Measurements from ENCODE around the gene MYO7B.
"Not testable (repeated sequence)": the region's sequence is repeated elsewhere in the genome, so short reads cannot be mapped to it uniquely, and the experiment has no call there.

Gene MYO7B

GRCh38 chr2:127512362-127512761 is 23.1 kb upstream of the MYO7B start:
- Mint-ChIP-seq H3K36me3 (ENCODE audit: low read depth) (peaks cover 60% of the 10 kb centered on the region), H3K9me3 (no peaks in the 10 kb centered on the region), H3K4me1 (ENCODE audit: low read depth) (peaks cover 47% of the 10 kb centered on the region), H3K27ac (no peak overlapping the region), H3K27me3 (no peaks in the 10 kb centered on the region), H3K4me3 (no peak overlapping the region)
- intact Hi-C loops (cut with micrococcal nuclease): no loop called here

DNA sequence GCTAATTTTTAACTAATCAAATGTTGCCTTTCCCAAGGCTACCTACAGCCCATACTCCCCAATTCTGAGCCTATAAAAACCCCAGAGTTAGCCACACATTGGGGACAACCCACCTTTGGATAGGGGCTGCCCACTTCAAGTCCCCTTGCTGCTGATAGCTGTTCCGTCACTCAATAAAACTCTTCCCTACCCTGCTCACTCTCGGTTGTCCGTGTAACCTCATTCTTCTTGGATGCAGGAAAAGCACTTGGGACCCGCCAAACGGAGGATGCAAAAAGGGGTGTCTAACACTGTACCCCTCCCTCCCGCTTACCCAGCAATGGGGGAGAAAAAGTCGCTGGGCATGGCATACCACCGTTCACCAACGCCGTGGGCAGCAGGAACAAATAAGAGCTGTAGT is 21.4 kb upstream of the MYO7B start:
- Mint-ChIP-seq H3K4me1 (ENCODE audit: low read depth) (peaks cover 34% of the 10 kb centered on the region), H3K27me3 (no peaks in the 10 kb centered on the region), H3K27ac (no peak overlapping the region), H3K9me3 (no peaks in the 10 kb centered on the region), H3K36me3 (ENCODE audit: low read depth) (peaks cover 75% of the 10 kb centered on the region), H3K4me3 (no peak overlapping the region)
- intact Hi-C loops (cut with micrococcal nuclease): no loop called here

DNA sequence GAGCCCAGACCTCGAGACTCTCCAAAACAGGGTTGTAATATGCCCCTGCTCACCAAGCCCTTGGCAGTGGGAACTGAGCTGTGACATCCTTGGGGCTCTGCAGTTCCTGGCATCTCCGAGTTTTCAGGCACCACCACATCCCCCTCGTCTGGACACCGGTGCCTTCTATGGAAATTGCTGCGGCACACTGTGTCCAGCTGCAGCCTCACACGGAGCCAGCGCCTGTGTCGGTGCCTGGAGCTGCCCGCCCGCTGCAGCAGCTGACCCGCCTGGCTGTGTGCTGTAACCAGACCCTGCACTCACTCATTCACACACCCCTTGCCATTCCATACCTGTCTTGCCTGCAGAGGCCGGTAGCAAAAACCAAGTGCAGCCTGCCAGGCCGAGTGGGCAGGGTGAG is 21.0 kb upstream of the MYO7B start:
- H3K27ac Mint-ChIP-seq: no peak overlapping the region
- peaks cover 78% of the 10 kb centered on the region for H3K36me3 Mint-ChIP-seq (ENCODE audit: low read depth)
- H3K4me3 Mint-ChIP-seq: no peak overlapping the region
- no peaks in the 10 kb centered on the region for H3K9me3 Mint-ChIP-seq
- no peaks in the 10 kb centered on the region for H3K27me3 Mint-ChIP-seq
- peaks cover 30% of the 10 kb centered on the region for H3K4me1 Mint-ChIP-seq (ENCODE audit: low read depth)
- intact Hi-C loops (cut with micrococcal nuclease): no loop called here

- Mint-ChIP-seq H3K4me1 (ENCODE audit: low read depth) (peaks cover 27% of the 10 kb centered on the region), H3K36me3 (ENCODE audit: low read depth) (peaks cover 87% of the 10 kb centered on the region), H3K9me3 (no peaks in the 10 kb centered on the region), H3K27me3 (no peaks in the 10 kb centered on the region), H3K4me3 (no peak overlapping the region), H3K27ac (no peak overlapping the region)
- intact Hi-C loops (cut with micrococcal nuclease): no loop called here
These were observed 20.0 kb upstream of the MYO7B start for GRCh38 chr2:127515383-127515915.

GRCh38 chr2:127516041-127516762 is 19.3 kb upstream of the MYO7B start:
- intact Hi-C loops (cut with micrococcal nuclease): no loop called here
- Mint-ChIP-seq H3K4me3 (no peak overlapping the region), H3K9me3 (no peaks in the 10 kb centered on the region), H3K36me3 (ENCODE audit: low read depth) (peaks cover 86% of the 10 kb centered on the region), H3K27me3 (no peaks in the 10 kb centered on the region), H3K27ac (no peak overlapping the region), H3K4me1 (ENCODE audit: low read depth) (peaks cover 22% of the 10 kb centered on the region)

DNA sequence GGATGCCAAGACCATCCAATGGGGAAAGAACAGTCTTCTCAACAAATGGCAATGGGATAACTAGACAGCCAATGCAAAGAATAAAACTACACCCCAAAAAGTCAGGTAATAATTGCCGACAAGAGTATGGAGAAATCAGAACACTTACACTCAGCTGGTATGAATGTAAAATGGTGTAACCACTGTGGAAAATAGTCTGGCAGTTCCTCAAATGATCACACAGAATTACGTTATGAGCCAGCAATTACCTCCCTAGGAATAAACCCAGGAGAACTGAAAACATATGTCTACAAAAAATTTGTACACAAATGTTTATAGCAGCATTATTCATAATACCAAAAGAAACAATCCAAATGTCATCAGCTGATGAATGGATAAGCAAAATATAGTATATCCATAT is 18.0 kb upstream of the MYO7B start:
- intact Hi-C loops (cut with micrococcal nuclease): no loop called here
- Mint-ChIP-seq H3K27me3 (no peaks in the 10 kb centered on the region), H3K4me1 (ENCODE audit: low read depth) (peaks cover 23% of the 10 kb centered on the region), H3K4me3 (no peak overlapping the region), H3K36me3 (ENCODE audit: low read depth) (peaks cover 82% of the 10 kb centered on the region), H3K9me3 (no peaks in the 10 kb centered on the region), H3K27ac (no peak overlapping the region)

DNA sequence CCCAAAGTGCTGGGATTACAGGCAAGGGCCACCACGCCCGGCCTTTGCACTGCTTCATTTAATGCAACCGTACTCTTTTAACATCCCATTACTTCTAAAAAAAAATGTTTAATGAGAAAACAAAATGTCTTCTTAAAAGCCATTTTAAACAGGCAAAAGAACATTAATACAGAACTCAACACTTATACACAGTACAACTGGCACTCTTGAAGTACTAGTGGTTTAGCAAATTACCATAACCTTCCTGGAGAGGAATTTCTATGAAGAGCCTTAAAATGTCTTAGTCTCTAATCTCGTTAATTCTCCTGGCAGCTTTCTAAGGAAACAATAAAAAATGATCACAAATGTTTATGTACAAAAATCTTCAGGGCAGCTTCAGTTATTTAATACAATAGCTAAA is 15.1 kb upstream of the MYO7B start:
- H3K4me1 Mint-ChIP-seq (ENCODE audit: low read depth): peaks cover 35% of the 10 kb centered on the region
- H3K36me3 Mint-ChIP-seq (ENCODE audit: low read depth): peaks cover 76% of the 10 kb centered on the region
- intact Hi-C loops (cut with micrococcal nuclease): loop anchor here (10.0 kb wide), 1 partner anchor 114 kb away; no protein-coding TSS in a partner anchor
- H3K9me3 Mint-ChIP-seq: no peaks in the 10 kb centered on the region
- H3K4me3 Mint-ChIP-seq: no peak overlapping the region
- no peak overlapping the region for H3K27ac Mint-ChIP-seq
- H3K27me3 Mint-ChIP-seq: no peaks in the 10 kb centered on the region

GRCh38 chr2:127523269-127523939 is 12.1 kb upstream of the MYO7B start:
- intact Hi-C loops (cut with micrococcal nuclease): loop anchor here (10.0 kb wide), 1 partner anchor 111 kb away; no protein-coding TSS in a partner anchor
- Mint-ChIP-seq H3K27me3 (no peaks in the 10 kb centered on the region), H3K36me3 (ENCODE audit: low read depth) (peaks cover 63% of the 10 kb centered on the region), H3K9me3 (no peaks in the 10 kb centered on the region), H3K27ac (no peak overlapping the region), H3K4me1 (ENCODE audit: low read depth) (peaks cover 34% of the 10 kb centered on the region), H3K4me3 (no peak overlapping the region)

DNA sequence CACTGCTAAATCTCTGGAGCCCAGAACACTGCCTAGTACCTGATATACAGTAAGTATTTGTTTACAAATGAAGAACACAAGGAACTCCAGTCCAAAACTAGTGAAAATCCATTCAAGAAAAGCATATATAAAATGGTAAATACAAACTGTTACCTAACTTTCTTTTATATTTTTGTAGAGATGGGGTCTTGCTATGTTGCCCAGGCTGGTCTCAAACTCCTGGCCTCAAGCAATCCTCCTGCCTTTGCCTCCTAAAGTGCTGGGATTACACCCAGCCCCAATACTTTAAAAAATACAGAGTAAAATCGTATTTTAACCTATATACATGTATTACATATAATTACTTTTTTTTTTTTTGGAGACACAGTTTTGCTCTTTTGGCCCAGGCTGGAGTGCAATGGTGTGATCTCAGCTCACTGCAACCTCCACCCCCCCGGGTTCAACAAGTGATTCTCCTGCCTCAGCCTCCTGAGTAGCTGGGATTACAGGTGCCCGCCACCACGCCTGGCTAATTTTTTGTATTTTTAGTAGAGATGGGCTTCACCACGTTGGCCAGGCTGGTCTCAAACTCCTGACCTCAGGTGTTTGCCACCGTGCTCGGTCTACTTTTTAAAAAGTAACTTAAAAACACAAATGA is 11.2 kb upstream of the MYO7B start:
- H3K9me3 Mint-ChIP-seq, H3K27me3 Mint-ChIP-seq, H3K27ac Mint-ChIP-seq: not testable (repeated sequence)
- Mint-ChIP-seq H3K36me3 (ENCODE audit: low read depth) (peaks cover 57% of the 10 kb centered on the region), H3K4me1 (ENCODE audit: low read depth) (peaks cover 34% of the 10 kb centered on the region), H3K4me3 (peak overlapping the region; percentile 61)
- intact Hi-C loops (cut with micrococcal nuclease): loop anchor here (10.0 kb wide), 1 partner anchor 110 kb away; no protein-coding TSS in a partner anchor

DNA sequence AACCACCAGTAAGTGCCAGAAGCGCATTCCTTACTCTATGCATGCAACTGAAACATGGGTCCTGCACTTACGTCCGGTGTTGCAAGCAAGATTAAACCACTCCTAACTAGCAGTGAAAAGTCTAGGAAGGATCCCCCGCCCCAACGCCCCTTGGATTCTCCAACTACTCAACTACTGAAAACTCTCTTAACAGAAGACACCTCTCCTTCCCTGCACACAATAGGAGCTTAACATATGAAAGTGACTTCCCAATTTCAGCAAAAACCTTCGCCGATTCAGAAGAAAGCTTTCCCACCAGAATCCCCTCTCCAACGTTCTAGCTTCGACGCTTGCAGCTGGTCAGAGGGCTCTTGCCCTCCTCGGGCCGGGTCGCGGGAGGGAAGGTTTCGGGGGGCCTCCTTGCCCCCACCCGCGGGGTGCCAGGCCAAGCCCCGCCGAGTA is 9.8 kb upstream of the MYO7B start:
- Mint-ChIP-seq H3K4me1 (ENCODE audit: low read depth) (peaks cover 34% of the 10 kb centered on the region), H3K27ac (peak overlapping the region; percentile 99), H3K36me3 (ENCODE audit: low read depth) (peaks cover 43% of the 10 kb centered on the region), H3K9me3 (peaks cover 8% of the 10 kb centered on the region), H3K27me3 (no peaks in the 10 kb centered on the region), H3K4me3 (peak overlapping the region; percentile 95)
- intact Hi-C loops (cut with micrococcal nuclease): loop anchor here (2.0 to 10.0 kb wide), 3 partner anchors 37 to 175 kb away; partner anchors contain the start of gene SFT2D3

- Mint-ChIP-seq H3K36me3 (ENCODE audit: low read depth) (peaks cover 40% of the 10 kb centered on the region), H3K4me1 (ENCODE audit: low read depth) (peaks cover 34% of the 10 kb centered on the region)
These were observed 9.1 kb upstream of the MYO7B start, which contains the start of gene IWS1 for GRCh38 chr2:127526132-127527000. Gene IWS1, minus strand, starts transcription at chr2:127526489. Its CDS starts 281 bp downstream, at chr2:127526208.

DNA sequence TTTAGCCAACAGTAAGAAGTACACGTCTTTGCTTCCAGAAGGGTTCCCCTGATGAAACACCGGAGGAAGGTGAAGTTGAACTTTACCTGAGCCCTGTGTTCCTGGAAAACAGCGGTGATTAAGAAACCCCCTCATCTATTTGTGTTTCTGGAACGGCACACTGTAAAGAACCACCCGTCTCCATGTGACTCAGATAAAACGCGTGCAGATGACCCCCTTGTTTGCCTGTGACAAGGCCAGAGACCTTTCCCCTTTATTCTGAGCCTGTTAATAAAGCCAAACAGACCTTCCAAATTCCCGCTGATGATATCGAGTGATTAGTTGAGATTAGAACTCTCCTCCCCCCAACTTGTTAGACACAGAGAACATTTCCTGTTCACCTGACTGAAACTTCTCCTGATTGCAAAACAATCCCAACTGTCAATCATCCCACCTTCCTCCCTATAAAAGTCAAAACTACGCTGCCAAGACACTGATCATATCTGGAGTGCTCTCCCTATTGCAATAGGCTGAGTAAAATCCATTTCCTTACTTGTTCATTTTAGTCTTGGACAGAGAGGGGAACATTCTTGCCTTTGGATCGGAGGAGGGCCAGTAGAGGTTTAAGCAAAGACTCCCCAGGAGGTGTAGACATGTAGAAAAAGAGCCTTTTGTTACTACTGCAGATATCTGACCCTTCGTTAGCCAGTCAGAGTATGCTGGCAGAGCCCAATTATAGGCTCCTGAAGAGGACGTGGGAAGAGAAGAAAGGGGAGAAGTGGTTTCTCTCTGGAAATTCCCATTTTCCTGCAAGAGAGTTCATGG is 8.3 kb upstream of the MYO7B start:
- intact Hi-C loops (cut with micrococcal nuclease): loop anchor here (2.0 to 10.0 kb wide), 3 partner anchors 35 to 174 kb away; partner anchors contain the start of gene SFT2D3
- H3K4me3 Mint-ChIP-seq: peak overlapping the region; percentile 95
- H3K36me3 Mint-ChIP-seq (ENCODE audit: low read depth): peaks cover 35% of the 10 kb centered on the region
- peak overlapping the region; percentile 99 for H3K27ac Mint-ChIP-seq
- no peaks in the 10 kb centered on the region for H3K27me3 Mint-ChIP-seq
- H3K4me1 Mint-ChIP-seq (ENCODE audit: low read depth): peaks cover 29% of the 10 kb centered on the region
- peaks cover 8% of the 10 kb centered on the region for H3K9me3 Mint-ChIP-seq

More at GRCh38 chr2:127526132-127527000, 9.1 kb upstream of the MYO7B start, which contains the start of gene IWS1:
- Mint-ChIP-seq H3K27me3 (no peaks in the 10 kb centered on the region), H3K4me3 (peak within 1 kb of the TSS; percentile 95), H3K27ac (peak within 1 kb of the TSS; percentile 99), H3K9me3 (peaks cover 8% of the 10 kb centered on the region)
- intact Hi-C loops (cut with micrococcal nuclease): loop anchor here (2.0 to 10.0 kb wide), 3 partner anchors 36 to 174 kb away; partner anchors contain the start of gene SFT2D3
